HepG2 (cell line): ENCODE measurements around the gene IL15. TPM values are rescaled to one million over a fixed set of nuclear protein-coding genes. Genes with fewer than 3 reads are reported as not detected.

Experiments used
- ATAC-seq: fragments of 200-7000 bp; cut with Tn5 transposase; 3 replicates; pipeline ENCODE4 v1.9.1; 2020; ENCODE audit warnings: mild to moderate bottlenecking, moderate library complexity
- BruUV-seq: library from RNA; stranded (reverse); fragments of 400-500 nt; replicated peaks from 2 replicates; lab custom pipeline; 2021; lab: Mats Ljungman, UMichigan
- CTCF ChIA-PET: fragments of 300-600 bp; formaldehyde crosslinking; extraction: SDS; loops from one replicate; lab custom pipeline; 2021; ENCODE audit warnings: low total read pairs, inconsistent platforms, low intra/inter-chr PET ratio; lab: Yijun Ruan, JAX
- POLR2A ChIA-PET: fragments of 350-600 bp; sonication (Branson Sonifier 250); formaldehyde crosslinking; loops from one replicate; lab custom pipeline; 2020; ENCODE audit warnings: antibody characterized with exemption, inconsistent platforms; lab: Yijun Ruan, JAX
- DNase-seq: peaks from one replicate; pipeline ENCODE4 v3.0.0-alpha.2; 2015; ENCODE audit warnings: low spot score
- FAIRE-seq: peaks from 3 replicates; lab custom pipeline; 2011; peaks lifted over from hg19 to GRCh38; lab: Jason Lieb, UNC
- H2AFZ ChIP-seq: one replicate; pipeline ENCODE4 v1.6.1; 2011; ENCODE audit warnings: low read length, inconsistent platforms
- H3K27ac ChIP-seq: fragments of 300-600 bp; 3 replicates; pipeline ENCODE4 v1.8.0; 2011; ENCODE audit warnings: mixed run types, mild to moderate bottlenecking, mixed read lengths, low read length, inconsistent platforms; ENCODE audit not compliant: insufficient read depth; ENCODE audit errors: extremely low read length
- H3K27me3 ChIP-seq, 2 experiments: fragments of 200-600 bp in 1 of 2; 2 replicates in 1 of 2; 3 replicates in 1 of 2; pipeline versions ENCODE4 v1.6.0 to v1.8.0; 2011; ENCODE audit warnings: low read length in 2 of 2, mild to moderate bottlenecking in 2 of 2, moderate library complexity in 2 of 2, inconsistent platforms in 1 of 2; ENCODE audit not compliant: insufficient read depth in 2 of 2, control insufficient read depth in 1 of 2
- H3K36me3 ChIP-seq, 2 experiments: fragments of 200-600 bp in 1 of 2; replicated peaks in 1 of 2; 2 replicates in 1 of 2; 3 replicates in 1 of 2; pipeline versions ENCODE4 v1.5.1 to v1.8.0; 2011; ENCODE audit warnings: low read length in 2 of 2, inconsistent platforms in 1 of 2; ENCODE audit not compliant: insufficient read depth in 2 of 2, control insufficient read depth in 1 of 2
- H3K4me1 ChIP-seq: 2 replicates; pipeline ENCODE4 v1.5.1; 2012; ENCODE audit warnings: low read length, inconsistent platforms; ENCODE audit not compliant: insufficient read depth
- H3K4me2 ChIP-seq: 2 replicates; pipeline ENCODE4 v1.6.0; 2011; ENCODE audit warnings: low read depth, low read length, inconsistent platforms
- H3K4me3 ChIP-seq, 3 experiments: fragments of 200-600 bp in 1 of 3; sonication (generic), shearing (Covaris generic) in 1 of 3; replicated peaks in 1 of 3; 2 replicates each; pipeline ENCODE4 v1.5.1; 2011 to 2016; ENCODE audit warnings: low read length in 3 of 3, inconsistent platforms in 2 of 3, low read depth in 2 of 3, mild to moderate bottlenecking in 2 of 3, control low read depth in 1 of 3, mixed read lengths in 1 of 3; ENCODE audit not compliant: insufficient read depth in 1 of 3
- H3K79me2 ChIP-seq: one replicate; pipeline ENCODE4 v1.6.1; 2011; ENCODE audit warnings: low read length, inconsistent platforms; ENCODE audit not compliant: insufficient read depth
- H3K9ac ChIP-seq: 2 replicates; pipeline ENCODE4 v1.6.0; 2011; ENCODE audit warnings: mild to moderate bottlenecking, low read depth, low read length, inconsistent platforms; ENCODE audit not compliant: insufficient read depth
- H3K9me3 ChIP-seq: 2 replicates; pipeline ENCODE4 v1.5.1; 2012; ENCODE audit warnings: mild to moderate bottlenecking, low read length
- H4K20me1 ChIP-seq: 2 replicates; pipeline ENCODE4 v1.6.0; 2011; ENCODE audit warnings: inconsistent platforms, mild to moderate bottlenecking, low read length, moderate library complexity; ENCODE audit not compliant: insufficient read depth
- EED ChIP-seq: sonication (generic); formaldehyde crosslinking; IDR thresholded peaks from 2 replicates; pipeline ENCODE4 v1.5.0; 2020; ENCODE audit warnings: mild to moderate bottlenecking, missing genetic modification reagents
- ELF3 ChIP-seq: IDR thresholded peaks from 2 replicates; pipeline ENCODE4 v1.6.1; 2016; ENCODE audit warnings: missing genetic modification reagents, missing compliant biosample characterization
- GABPB1 ChIP-seq: IDR thresholded peaks from 2 replicates; pipeline ENCODE4 v1.6.1; 2016; ENCODE audit warnings: mild to moderate bottlenecking, missing genetic modification reagents, moderate library complexity, missing compliant biosample characterization
- HNF4A ChIP-seq: sonication (generic); formaldehyde crosslinking; IDR thresholded peaks from 2 replicates; pipeline ENCODE4 v1.4.0; 2020; ENCODE audit warnings: missing genetic modification reagents
- KAT2B ChIP-seq: fragments of 150-350 bp; IDR thresholded peaks from 2 replicates; pipeline ENCODE4 v1.6.1; 2014; ENCODE audit warnings: low read depth, low read length, borderline replicate concordance
- NR2F6 ChIP-seq, 2 experiments: IDR thresholded peaks; 2 replicates each; pipeline ENCODE4 v1.6.1; 2016; ENCODE audit warnings: antibody characterized with exemption in 1 of 2, mild to moderate bottlenecking in 1 of 2
- RNF2 ChIP-seq: fragments of 450-650 bp; conservative IDR thresholded peaks from 2 replicates; pipeline ENCODE4 v1.6.1; 2016; ENCODE audit warnings: low read depth
- SP2 ChIP-seq: sonication (generic); formaldehyde crosslinking; IDR thresholded peaks from 2 replicates; pipeline ENCODE4 v1.5.1; 2020; ENCODE audit warnings: mild to moderate bottlenecking, missing genetic modification reagents
- ZNF251 ChIP-seq: sonication (generic); formaldehyde crosslinking; IDR thresholded peaks from 2 replicates; pipeline ENCODE4 v1.9.0; 2021; ENCODE audit warnings: mild to moderate bottlenecking, missing genetic modification reagents
- ZNF768 ChIP-seq: sonication (generic); formaldehyde crosslinking; IDR thresholded peaks from 2 replicates; pipeline ENCODE4 v1.4.0; 2020; ENCODE audit warnings: missing genetic modification reagents
- WGBS: methylation state at CpG from one replicate; pipeline ENCODE4 v1.1.6; 2017; ENCODE audit warnings: low lambda C conversion rate; 5-methylcytosine and 5-hydroxymethylcytosine counted together
- in situ Hi-C: cut with HindIII; loops from 2 replicates; pipeline ENCODE4 v1.10.0; 2017; ENCODE audit warnings: low pct_unique_long_range_greater_than_20kb; ENCODE audit not compliant: extremely low pct_ligation_motif_present
- intact Hi-C: fragments of 100-400 bp; cut with micrococcal nuclease; formaldehyde crosslinking; loops from one replicate; pipeline ENCODE4 v1.10.0; 2022; ENCODE audit not compliant: unreplicated experiment
- polyA plus RNA-seq, 8 experiments: library from polyadenylated mRNA; depleted of rRNA in 3 of 8; stranded (reverse) in 7 of 8; unstranded in 1 of 8; fragments of >200 nt; fragmentation: Illumina TruSeq in 4 of 8; extraction: Trizol in 4 of 8; gene quantifications; 2 replicates each; pipeline versions ENCODE4 v1.2.1 to v1.2.3, GENCODE V29; 2011 to 2016; ENCODE audit warnings: low read depth in 4 of 8, missing spikeins in 1 of 8, mixed read lengths in 1 of 8; ENCODE audit not compliant: insufficient read depth in 1 of 8
- total RNA-seq, 5 experiments: library from RNA; depleted of rRNA; stranded (reverse); fragments of >200 nt; fragmentation: Illumina TruSeq; extraction: Trizol; gene quantifications; 2 replicates each; pipeline ENCODE4 v1.2.3, GENCODE V29; 2016; ENCODE audit warnings: low read depth in 1 of 5
- TF ChIP-seq, protein P1 (sequence below): sonication (generic); formaldehyde crosslinking; IDR thresholded peaks from 2 replicates; pipeline ENCODE4 v1.8.0; 2023; ENCODE audit warnings: mild to moderate bottlenecking, missing genetic modification reagents
- TF ChIP-seq, protein P2 (sequence below): sonication (generic); formaldehyde crosslinking; IDR thresholded peaks from 2 replicates; pipeline ENCODE4 v1.8.0; 2022; ENCODE audit warnings: mild to moderate bottlenecking, missing genetic modification reagents, moderate library complexity
- TF ChIP-seq, protein P3 (sequence below): sonication (generic); formaldehyde crosslinking; IDR thresholded peaks from 2 replicates; pipeline ENCODE4 v1.4.0; 2020; ENCODE audit warnings: missing genetic modification reagents, mild to moderate bottlenecking, borderline replicate concordance
- TF ChIP-seq, protein P4 (sequence below): sonication (generic); formaldehyde crosslinking; IDR thresholded peaks from 2 replicates; pipeline ENCODE4 v1.8.0; 2022; ENCODE audit warnings: mild to moderate bottlenecking, missing genetic modification reagents
- TF ChIP-seq, protein P5 (sequence below): sonication (generic); formaldehyde crosslinking; IDR thresholded peaks from 2 replicates; pipeline ENCODE4 v1.5.0; 2020; ENCODE audit warnings: mild to moderate bottlenecking, missing genetic modification reagents, borderline replicate concordance

The IL15 gene
- total and polyA plus RNA-seq, 2 of the 13 experiments (the other 11 are each of a cell fraction or from before 2014, with no cell fraction given): 0.12 to 0.24 TPM

DNA sequence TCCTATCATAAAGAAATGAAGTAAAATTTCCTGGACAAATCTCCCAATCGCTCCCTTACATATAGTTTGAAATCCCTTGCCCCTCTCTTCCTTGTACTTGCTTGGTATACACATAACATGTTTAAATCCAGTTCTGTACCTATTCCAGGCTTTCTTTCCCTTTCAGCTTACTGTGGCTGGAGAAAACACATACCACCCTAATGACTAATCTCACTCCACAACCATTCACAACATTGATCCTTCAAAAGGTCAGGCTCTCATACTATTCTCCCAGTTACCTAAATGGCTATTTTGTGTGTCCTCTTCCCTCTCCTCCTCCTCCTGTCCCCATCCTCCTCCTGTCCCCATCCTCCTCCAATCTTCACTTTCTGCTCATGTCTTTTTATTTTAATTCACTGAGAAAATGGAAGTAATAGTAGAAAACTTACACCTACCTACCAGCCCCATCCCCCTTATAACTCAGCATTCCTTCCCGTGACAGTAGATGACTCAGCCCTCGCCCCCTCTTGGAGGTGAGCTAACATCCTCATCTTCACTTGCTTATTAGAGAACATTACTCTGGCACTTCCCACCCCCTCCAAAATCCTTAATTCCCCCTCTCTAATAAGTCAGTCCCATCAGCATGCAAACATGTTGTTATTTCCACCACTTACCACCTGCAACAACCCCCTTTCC, 77.5 kb downstream of the IL15 start (continued):
- TF ChIP-seq ELF3 (CRISPR knock-in tag): no peak
- TF ChIP-seq, protein P1, sequence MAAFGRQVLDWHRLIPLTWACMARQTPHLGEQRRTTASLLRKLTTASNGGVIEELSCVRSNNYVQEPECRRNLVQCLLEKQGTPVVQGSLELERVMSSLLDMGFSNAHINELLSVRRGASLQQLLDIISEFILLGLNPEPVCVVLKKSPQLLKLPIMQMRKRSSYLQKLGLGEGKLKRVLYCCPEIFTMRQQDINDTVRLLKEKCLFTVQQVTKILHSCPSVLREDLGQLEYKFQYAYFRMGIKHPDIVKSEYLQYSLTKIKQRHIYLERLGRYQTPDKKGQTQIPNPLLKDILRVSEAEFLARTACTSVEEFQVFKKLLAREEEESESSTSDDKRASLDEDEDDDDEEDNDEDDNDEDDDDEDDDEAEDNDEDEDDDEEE (CRISPR knock-in tag): no peak
- TF ChIP-seq, protein P2, sequence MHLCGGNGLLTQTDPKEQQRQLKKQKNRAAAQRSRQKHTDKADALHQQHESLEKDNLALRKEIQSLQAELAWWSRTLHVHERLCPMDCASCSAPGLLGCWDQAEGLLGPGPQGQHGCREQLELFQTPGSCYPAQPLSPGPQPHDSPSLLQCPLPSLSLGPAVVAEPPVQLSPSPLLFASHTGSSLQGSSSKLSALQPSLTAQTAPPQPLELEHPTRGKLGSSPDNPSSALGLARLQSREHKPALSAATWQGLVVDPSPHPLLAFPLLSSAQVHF: no peak

DNA sequence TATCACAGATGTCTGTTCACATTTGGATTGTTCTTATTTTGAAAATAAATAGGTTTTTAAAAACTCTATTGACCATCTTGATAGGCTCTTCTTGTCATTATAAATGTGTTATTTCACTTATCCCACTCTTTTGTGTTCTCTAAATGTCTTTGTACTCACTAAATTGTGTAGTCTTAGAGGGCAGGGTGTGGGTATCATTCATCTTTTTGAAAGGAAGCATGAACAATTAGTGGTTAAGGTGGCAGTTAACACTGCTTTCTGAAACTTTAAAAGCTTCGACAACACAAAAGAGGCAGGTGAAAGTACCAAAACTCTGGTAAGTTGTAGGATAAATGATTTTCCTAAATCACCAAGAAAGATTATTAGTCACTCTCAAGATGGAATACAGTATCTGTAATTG, 83.2 kb downstream of the IL15 start:
- in situ Hi-C loops: no loop called here
- WGBS: 0% methylated on average over 1 of the region's 1 CpG
- H3K27me3 ChIP-seq: no peaks in the 10 kb centered on the region
- H3K36me3 ChIP-seq: no peaks in the 10 kb centered on the region
- no peaks in the 10 kb centered on the region for H3K4me1 ChIP-seq
- DNase-seq (no peak), FAIRE-seq (no peak), ATAC-seq (no peak)
- ChIA-PET POLR2A (no interaction called here), CTCF (no interaction called here)
- H2AFZ ChIP-seq: no peak overlapping the region
- H3K4me3 ChIP-seq: no peak overlapping the region
- H3K9ac ChIP-seq: no peak overlapping the region
- no peaks in the 10 kb centered on the region for H4K20me1 ChIP-seq
- H3K4me2 ChIP-seq: no peak overlapping the region
- H3K79me2 ChIP-seq: no peaks in the 10 kb centered on the region
- no peaks in the 10 kb centered on the region for H3K9me3 ChIP-seq
- H3K27ac ChIP-seq: no peak overlapping the region
- intact Hi-C loops: no loop called here
- BruUV-seq: no TSS peak
- TF ChIP-seq EED (CRISPR knock-in tag) (no peak), NR2F6 (IDR thresholded peaks at IDR 0.05) (no peak), NR2F6 (CRISPR knock-in tag; IDR thresholded peaks at IDR 0.05) (no peak), ZNF251 (CRISPR knock-in tag) (no peak), ZNF768 (no peak), SP2 (CRISPR knock-in tag) (no peak), RNF2 (no peak), HNF4A (no peak), KAT2B (no peak), GABPB1 (CRISPR knock-in tag) (no peak)
- TF ChIP-seq, protein P3, sequence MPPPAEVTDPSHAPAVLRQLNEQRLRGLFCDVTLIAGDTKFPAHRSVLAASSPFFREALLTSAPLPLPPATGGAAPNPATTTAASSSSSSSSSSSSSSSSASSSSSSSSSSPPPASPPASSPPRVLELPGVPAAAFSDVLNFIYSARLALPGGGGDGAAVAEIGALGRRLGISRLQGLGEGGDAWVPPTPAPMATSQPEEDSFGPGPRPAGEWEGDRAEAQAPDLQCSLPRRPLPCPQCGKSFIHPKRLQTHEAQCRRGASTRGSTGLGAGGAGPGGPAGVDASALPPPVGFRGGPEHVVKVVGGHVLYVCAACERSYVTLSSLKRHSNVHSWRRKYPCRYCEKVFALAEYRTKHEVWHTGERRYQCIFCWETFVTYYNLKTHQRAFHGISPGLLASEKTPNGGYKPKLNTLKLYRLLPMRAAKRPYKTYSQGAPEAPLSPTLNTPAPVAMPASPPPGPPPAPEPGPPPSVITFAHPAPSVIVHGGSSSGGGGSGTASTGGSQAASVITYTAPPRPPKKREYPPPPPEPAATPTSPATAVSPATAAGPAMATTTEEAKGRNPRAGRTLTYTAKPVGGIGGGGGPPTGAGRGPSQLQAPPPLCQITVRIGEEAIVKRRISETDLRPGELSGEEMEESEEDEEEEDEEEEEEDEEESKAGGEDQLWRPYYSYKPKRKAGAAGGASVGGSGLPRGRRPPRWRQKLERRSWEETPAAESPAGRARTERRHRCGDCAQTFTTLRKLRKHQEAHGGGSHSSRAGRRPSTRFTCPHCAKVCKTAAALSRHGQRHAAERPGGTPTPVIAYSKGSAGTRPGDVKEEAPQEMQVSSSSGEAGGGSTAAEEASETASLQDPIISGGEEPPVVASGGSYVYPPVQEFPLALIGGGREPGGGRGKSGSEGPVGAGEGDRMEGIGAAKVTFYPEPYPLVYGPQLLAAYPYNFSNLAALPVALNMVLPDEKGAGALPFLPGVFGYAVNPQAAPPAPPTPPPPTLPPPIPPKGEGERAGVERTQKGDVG (CRISPR knock-in tag): no peak
- TF ChIP-seq, protein P4, sequence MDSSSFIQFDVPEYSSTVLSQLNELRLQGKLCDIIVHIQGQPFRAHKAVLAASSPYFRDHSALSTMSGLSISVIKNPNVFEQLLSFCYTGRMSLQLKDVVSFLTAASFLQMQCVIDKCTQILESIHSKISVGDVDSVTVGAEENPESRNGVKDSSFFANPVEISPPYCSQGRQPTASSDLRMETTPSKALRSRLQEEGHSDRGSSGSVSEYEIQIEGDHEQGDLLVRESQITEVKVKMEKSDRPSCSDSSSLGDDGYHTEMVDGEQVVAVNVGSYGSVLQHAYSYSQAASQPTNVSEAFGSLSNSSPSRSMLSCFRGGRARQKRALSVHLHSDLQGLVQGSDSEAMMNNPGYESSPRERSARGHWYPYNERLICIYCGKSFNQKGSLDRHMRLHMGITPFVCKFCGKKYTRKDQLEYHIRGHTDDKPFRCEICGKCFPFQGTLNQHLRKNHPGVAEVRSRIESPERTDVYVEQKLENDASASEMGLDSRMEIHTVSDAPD (CRISPR knock-in tag): no peak
- TF ChIP-seq, protein P5, sequence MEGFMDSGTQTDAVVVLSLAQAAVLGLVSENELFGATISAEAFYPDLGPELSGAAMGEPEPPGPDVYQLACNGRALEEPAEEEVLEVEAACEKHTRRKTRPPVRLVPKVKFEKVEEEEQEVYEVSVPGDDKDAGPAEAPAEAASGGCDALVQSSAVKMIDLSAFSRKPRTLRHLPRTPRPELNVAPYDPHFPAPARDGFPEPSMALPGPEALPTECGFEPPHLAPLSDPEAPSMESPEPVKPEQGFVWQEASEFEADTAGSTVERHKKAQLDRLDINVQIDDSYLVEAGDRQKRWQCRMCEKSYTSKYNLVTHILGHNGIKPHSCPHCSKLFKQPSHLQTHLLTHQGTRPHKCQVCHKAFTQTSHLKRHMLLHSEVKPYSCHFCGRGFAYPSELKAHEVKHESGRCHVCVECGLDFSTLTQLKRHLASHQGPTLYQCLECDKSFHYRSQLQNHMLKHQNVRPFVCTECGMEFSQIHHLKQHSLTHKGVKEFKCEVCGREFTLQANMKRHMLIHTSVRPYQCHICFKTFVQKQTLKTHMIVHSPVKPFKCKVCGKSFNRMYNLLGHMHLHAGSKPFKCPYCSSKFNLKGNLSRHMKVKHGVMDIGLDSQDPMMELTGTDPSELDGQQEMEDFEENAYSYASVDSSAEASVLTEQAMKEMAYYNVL (CRISPR knock-in tag): no peak
- TF ChIP-seq, all 625 proteins: peak for 0
